ENCODE measurements around the gene TRIM72.

Gene TRIM72

DNA sequence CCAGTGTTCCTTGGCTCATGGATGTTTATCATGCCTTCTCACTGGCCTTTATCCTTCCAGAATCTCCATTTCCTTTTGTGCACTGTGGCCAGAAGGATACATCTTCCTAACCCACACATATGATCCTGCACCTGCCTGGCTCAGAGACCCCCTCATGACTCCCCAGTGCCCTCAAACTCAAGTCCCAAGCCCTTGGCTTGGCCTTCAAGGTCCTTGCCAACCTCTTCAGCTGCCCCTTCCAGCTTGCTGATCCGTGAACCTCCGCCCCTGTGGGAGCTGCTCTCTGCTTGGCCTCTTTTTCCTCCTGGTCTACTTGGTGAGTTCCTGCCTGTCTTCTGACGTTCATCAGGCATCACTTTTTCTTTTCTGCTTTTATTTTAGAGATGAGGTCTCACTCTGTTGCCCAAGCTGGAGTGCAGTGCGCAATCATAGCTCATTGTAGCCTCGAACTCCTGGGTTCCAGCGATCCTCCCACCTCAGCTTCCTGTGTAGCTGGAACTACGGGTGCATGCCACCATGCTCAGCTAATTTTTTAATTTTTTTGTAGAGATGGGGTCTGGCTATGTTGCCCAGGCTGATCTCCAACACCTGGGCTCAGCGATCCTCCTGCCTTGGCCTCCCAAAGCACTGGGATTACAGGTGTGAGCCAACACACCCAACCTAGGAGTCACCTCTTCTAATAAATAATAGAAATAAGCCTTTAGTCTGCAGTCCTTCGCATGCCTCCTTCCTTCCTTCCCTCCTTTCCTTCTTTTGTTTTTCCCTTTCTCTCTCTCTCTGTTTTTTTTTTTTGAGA is 8.8 kb upstream of the TRIM72 start:
- TF ChIP-seq, protein P1, sequence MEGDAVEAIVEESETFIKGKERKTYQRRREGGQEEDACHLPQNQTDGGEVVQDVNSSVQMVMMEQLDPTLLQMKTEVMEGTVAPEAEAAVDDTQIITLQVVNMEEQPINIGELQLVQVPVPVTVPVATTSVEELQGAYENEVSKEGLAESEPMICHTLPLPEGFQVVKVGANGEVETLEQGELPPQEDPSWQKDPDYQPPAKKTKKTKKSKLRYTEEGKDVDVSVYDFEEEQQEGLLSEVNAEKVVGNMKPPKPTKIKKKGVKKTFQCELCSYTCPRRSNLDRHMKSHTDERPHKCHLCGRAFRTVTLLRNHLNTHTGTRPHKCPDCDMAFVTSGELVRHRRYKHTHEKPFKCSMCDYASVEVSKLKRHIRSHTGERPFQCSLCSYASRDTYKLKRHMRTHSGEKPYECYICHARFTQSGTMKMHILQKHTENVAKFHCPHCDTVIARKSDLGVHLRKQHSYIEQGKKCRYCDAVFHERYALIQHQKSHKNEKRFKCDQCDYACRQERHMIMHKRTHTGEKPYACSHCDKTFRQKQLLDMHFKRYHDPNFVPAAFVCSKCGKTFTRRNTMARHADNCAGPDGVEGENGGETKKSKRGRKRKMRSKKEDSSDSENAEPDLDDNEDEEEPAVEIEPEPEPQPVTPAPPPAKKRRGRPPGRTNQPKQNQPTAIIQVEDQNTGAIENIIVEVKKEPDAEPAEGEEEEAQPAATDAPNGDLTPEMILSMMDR (IDR thresholded peaks at IDR 0.05; ENCODE audit: insufficient read depth, low read depth, low read length, missing control alignments): no peak
- no peak overlapping the region for H3K4me3 ChIP-seq (ENCODE audit: low read length)
- no peak for DNase-seq (ENCODE audit: low read depth)

DNA sequence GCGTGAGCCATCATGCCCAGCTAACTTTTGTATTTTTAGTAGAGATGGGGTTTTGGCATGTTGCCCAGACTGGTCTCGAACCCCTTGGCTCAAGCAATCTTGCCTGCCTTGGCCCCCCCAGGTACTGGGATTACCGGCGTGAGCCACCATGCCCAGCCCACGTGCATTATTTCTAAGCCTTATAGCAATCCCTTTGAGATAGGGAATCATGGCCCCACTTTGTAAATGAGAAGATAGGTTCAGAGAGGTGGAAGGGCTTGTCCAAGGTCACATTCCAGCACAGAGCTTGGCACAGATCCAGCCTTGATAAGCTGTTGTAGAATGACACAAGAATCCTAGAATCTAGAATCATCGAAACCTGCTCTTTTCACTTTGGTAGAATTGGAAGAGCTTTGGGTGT is 7.1 kb upstream of the TRIM72 start:
- DNase-seq (ENCODE audit: low read depth): no peak
- TF ChIP-seq, protein P1 (IDR thresholded peaks at IDR 0.05; ENCODE audit: insufficient read depth, low read depth, low read length, missing control alignments): no peak
- no peak overlapping the region for H3K4me3 ChIP-seq (ENCODE audit: low read length)

DNA sequence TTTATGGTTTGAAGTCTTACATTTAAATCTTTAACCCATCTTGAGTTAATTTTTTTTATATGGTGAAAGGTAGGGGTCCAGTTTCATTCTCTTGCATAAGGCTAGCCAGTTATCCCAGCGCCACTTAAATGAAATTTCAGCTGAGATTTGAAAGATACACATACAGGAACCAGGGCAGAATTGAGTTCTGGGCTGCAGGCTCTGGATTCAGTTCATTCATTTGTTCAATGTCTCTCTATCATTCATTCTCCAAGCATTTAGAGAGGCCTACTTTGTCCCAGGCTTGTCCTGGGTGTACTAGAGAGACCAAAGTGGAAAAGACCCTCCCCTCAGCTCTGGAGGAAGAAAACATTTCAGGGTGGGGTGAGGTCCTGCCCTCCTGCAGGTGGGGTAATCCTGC is 577 bp upstream of the TRIM72 start:
- TF ChIP-seq, protein P1 (IDR thresholded peaks at IDR 0.05; ENCODE audit: insufficient read depth, low read depth, low read length, missing control alignments): no peak
- no peak for DNase-seq (ENCODE audit: low read depth)
- no peak overlapping the region for H3K4me3 ChIP-seq (ENCODE audit: low read length)

DNA sequence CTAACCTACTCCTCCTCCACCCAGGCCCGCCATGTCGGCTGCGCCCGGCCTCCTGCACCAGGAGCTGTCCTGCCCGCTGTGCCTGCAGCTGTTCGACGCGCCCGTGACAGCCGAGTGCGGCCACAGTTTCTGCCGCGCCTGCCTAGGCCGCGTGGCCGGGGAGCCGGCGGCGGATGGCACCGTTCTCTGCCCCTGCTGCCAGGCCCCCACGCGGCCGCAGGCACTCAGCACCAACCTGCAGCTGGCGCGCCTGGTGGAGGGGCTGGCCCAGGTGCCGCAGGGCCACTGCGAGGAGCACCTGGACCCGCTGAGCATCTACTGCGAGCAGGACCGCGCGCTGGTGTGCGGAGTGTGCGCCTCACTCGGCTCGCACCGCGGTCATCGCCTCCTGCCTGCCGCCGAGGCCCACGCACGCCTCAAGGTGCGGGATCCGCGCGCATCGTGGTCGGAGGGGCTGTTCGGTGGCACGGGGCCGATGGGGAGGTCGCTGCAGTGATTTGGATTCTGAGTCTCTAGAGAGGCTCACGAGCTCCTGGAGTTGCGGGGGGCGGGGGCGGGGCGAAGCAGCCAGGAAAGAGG is 878 bp downstream of the TRIM72 start:
- DNase-seq (ENCODE audit: low read depth): no peak
- peak overlapping the region; percentile 15 for H3K4me3 ChIP-seq (ENCODE audit: low read length)
- TF ChIP-seq, protein P1 (IDR thresholded peaks at IDR 0.05; ENCODE audit: insufficient read depth, low read depth, low read length, missing control alignments): no peak

DNA sequence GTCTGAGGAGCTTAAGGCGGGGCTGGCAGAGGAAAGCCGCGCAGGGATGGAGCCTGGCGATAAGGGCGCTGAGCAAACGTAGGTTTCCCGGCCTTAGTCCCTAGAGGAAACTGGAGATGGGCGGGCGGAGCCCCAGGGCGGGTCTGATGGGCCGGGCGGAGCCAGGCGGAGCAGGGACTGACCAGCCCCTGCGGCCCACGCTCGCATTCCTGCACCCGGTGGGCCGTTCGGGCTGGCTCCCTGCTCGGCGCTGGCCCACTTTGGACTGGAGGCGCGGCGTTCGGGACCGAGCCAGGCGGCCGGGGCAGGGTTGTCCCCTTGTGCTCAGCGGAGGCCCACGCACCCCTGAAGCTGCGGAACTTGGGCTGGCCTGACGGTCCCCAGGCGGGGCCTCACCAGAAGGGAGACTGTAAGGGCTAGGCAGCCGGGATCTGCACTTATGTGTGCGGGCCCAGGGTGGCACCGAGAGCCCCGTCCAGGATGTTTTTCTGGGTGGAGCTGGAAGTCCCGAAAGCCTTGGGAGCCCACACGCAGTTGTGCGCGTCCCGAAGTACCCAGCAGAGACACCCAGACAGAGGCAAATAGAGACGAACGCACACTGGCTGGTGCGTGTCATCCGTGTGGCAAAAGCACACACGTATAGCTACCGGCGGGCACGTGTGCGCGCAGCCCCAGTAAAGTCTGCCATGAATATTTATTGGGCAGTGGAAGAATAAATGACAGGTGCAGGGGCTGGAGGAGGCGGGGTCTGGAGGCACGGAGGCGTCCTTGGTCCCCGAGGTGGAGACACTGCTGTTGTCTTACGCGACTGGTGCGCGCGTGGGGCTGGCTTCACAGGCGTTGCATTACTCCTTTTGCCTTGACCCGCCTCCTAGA is 1.6 kb downstream of the TRIM72 start:
- DNase-seq (ENCODE audit: low read depth): peak; percentile 58
- H3K4me3 ChIP-seq (ENCODE audit: low read length): peak overlapping the region; percentile 15
- TF ChIP-seq, protein P1 (IDR thresholded peaks at IDR 0.05; ENCODE audit: insufficient read depth, low read depth, low read length, missing control alignments): no peak

DNA sequence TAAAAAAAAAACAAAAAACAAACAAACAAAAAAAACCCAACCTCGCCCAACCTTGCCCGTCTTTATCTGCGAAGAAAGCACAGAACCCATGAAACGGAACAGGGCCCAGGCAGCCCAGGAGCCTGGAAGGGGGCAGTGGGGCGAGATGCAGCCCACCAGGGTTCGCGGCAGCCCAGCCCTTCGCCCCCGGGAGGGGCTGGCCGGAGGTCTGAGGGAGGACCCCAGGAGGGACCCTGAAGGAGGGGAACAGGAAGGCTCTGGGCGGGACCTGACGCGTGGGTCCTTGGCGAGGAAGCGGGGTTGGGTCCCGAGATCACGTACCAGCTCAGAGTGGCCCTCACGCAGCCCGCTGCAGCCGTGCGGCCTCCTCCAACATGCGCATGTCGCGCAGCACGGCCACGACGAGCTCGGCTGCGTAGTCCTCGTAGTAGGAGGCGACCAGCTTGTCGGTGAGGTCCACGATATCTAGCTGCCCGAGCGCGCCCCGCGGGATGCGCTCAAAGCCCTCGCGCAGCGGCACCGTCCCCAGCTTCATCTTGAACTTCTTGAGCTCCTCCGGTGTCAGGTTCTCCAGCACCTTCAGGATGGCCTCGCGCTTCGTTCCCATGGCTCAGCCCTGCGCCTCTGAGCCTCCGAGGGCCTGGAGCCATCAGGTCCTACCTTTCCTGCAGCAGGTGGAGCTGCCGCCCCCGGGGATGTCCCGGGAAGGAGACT is 2.7 kb downstream of the TRIM72 start, which contains the start of gene PYDC1:
TSS of gene PYDC1 (minus strand) at position 714 of the 714 bp plus-strand sequence. CDS start at position 607, 107 bp downstream.
- no peak within 1 kb of the TSS for H3K4me3 ChIP-seq (ENCODE audit: low read length)
- TF ChIP-seq, protein P1 (IDR thresholded peaks at IDR 0.05; ENCODE audit: insufficient read depth, low read depth, low read length, missing control alignments): no peak
- DNase-seq (ENCODE audit: low read depth): no peak

Measured in epithelial cell of esophagus (primary cell).